K562 (cell line): Measurements from ENCODE around the gene CAPN13. TPM values are rescaled to one million over a fixed set of nuclear protein-coding genes. Genes with fewer than 3 reads are reported as not detected.

Experiments used
- ATAC-seq: fragments of 200-7000 bp; cut with Tn5 transposase; 3 replicates; pipeline ENCODE4 v1.9.1; 2020; ENCODE audit warnings: moderate library complexity
- BruUV-seq: library from RNA; stranded (reverse); fragments of 400-500 nt; replicated peaks from 2 replicates; lab custom pipeline; 2021; lab: Mats Ljungman, UMichigan
- CTCF ChIA-PET: fragments of 300-600 bp; formaldehyde crosslinking; extraction: SDS; loops from one replicate; lab custom pipeline; 2021; ENCODE audit warnings: low intra/inter-chr PET ratio; lab: Yijun Ruan, JAX
- POLR2A ChIA-PET: fragments of 300-600, 350-650 bp; sonication (Branson Sonifier 250); formaldehyde crosslinking; extraction: SDS; loops from one replicate; lab custom pipeline; 2021; ENCODE audit warnings: antibody characterized with exemption, inconsistent platforms; lab: Yijun Ruan, JAX
- DNase-seq, 4 experiments: peaks; one replicate each; pipeline versions ENCODE4 v3.0.0 to v3.0.0-alpha.2; 2011 to 2018; ENCODE audit warnings: low spot score in 3 of 4, mixed read lengths in 3 of 4; ENCODE audit errors: extremely low read depth in 1 of 4
- FAIRE-seq: peaks from 2 replicates; lab custom pipeline; 2011; peaks lifted over from hg19 to GRCh38; lab: Jason Lieb, UNC
- H2AFZ ChIP-seq: 2 replicates; pipeline ENCODE4 v1.6.0; 2011; ENCODE audit warnings: low read depth, low read length, control low read depth, inconsistent platforms
- H3K27ac ChIP-seq: fragments of 200-600 bp; 3 replicates; pipeline ENCODE4 v1.8.0; 2011; ENCODE audit warnings: low read depth, mild to moderate bottlenecking, control low read depth, inconsistent platforms, low read length, moderate library complexity, mixed read lengths; ENCODE audit errors: extremely low read depth
- H3K27me3 ChIP-seq, 2 experiments: fragments of 300-600 bp in 1 of 2; 2 replicates in 1 of 2; 3 replicates in 1 of 2; pipeline versions ENCODE4 v1.6.0 to v1.8.0; 2011; ENCODE audit warnings: inconsistent platforms in 2 of 2, low read length in 2 of 2, mild to moderate bottlenecking in 1 of 2, mixed read lengths in 1 of 2, moderate library complexity in 1 of 2; ENCODE audit not compliant: control insufficient read depth in 2 of 2, insufficient read depth in 2 of 2
- H3K36me3 ChIP-seq: fragments of 300-600 bp; 3 replicates; pipeline ENCODE4 v1.8.0; 2011; ENCODE audit warnings: mild to moderate bottlenecking, low read length, inconsistent platforms; ENCODE audit not compliant: control insufficient read depth, insufficient read depth
- H3K4me1 ChIP-seq, 2 experiments: fragments of 200-600 bp in 1 of 2; replicated peaks in 1 of 2; 2 replicates in 1 of 2; 3 replicates in 1 of 2; pipeline versions ENCODE4 v1.5.1 to v1.8.0; 2011; ENCODE audit warnings: inconsistent platforms in 2 of 2, low read length in 2 of 2, mild to moderate bottlenecking in 1 of 2, mixed read lengths in 1 of 2, moderate library complexity in 1 of 2; ENCODE audit not compliant: control insufficient read depth in 2 of 2, insufficient read depth in 2 of 2
- H3K4me2 ChIP-seq: 2 replicates; pipeline ENCODE4 v1.6.1; 2011; ENCODE audit warnings: low read length, control low read depth, inconsistent platforms, mixed read lengths; ENCODE audit not compliant: insufficient read depth
- H3K4me3 ChIP-seq: fragments of 200-600 bp; sonication (generic), shearing (Covaris generic); 2 replicates; pipeline ENCODE4 v1.5.1; 2016; ENCODE audit warnings: control low read depth, inconsistent platforms
- H3K79me2 ChIP-seq: fragments of 200-600 bp; 3 replicates; pipeline ENCODE4 v1.8.0; 2011; ENCODE audit warnings: low read length, inconsistent platforms; ENCODE audit not compliant: control insufficient read depth, insufficient read depth
- H3K9ac ChIP-seq, 2 experiments: 2 replicates each; pipeline versions ENCODE4 v1.6.0 to v1.6.1; 2011; ENCODE audit warnings: low read depth in 2 of 2, low read length in 2 of 2, control low read depth in 1 of 2, inconsistent platforms in 1 of 2, mild to moderate bottlenecking in 1 of 2, mixed read lengths in 1 of 2; ENCODE audit not compliant: insufficient read depth in 1 of 2
- H3K9me1 ChIP-seq: one replicate; pipeline ENCODE4 v1.6.0; 2011; ENCODE audit warnings: inconsistent platforms, mild to moderate bottlenecking, low read length, moderate library complexity; ENCODE audit not compliant: control insufficient read depth, insufficient read depth
- H3K9me3 ChIP-seq: replicated peaks from 2 replicates; pipeline ENCODE4 v1.5.1; 2011; ENCODE audit warnings: low read depth, low read length, inconsistent platforms; ENCODE audit not compliant: control insufficient read depth, insufficient read depth
- H4K20me1 ChIP-seq: replicated peaks from 2 replicates; pipeline ENCODE4 v1.6.1; 2011; ENCODE audit warnings: low read length, inconsistent platforms, mixed read lengths; ENCODE audit not compliant: control insufficient read depth, insufficient read depth
- WGBS: fragments of 100-300 bp; shearing (Covaris generic); methylation state at CpG from one replicate; pipeline ENCODE4 v1.1.6; 2016; ENCODE audit warnings: low coverage, mixed read lengths; ENCODE audit not compliant: insufficient coverage; ENCODE audit errors: missing lambda C conversion rate; 5-methylcytosine and 5-hydroxymethylcytosine counted together
- in situ Hi-C: fragments of 300-500 bp; cut with MboI; formaldehyde crosslinking; loops from 4 replicates; pipeline ENCODE4 v1.15.0; 2018; ENCODE audit warnings: inconsistent platforms, mixed read lengths
- intact Hi-C: fragments of 100-400 bp; cut with micrococcal nuclease; formaldehyde crosslinking; loops from 2 replicates; pipeline ENCODE4 v1.14.2; 2022
- polyA plus RNA-seq, 8 experiments: library from polyadenylated mRNA; depleted of rRNA in 4 of 8; stranded (reverse) in 5 of 8; unstranded in 3 of 8; fragments of >200 nt; fragmentation: Nextera tagmentation in 2 of 8; fragmentation: Illumina TruSeq in 1 of 8; extraction: Ambion mirVana in 2 of 8; extraction: Trizol in 1 of 8; gene quantifications; 2 replicates each; pipeline versions ENCODE4 v1.2.1 to v1.2.3, GENCODE V29; 2011 to 2014; ENCODE audit warnings: inconsistent platforms in 1 of 8, missing spikeins in 1 of 8
- total RNA-seq, 7 experiments: library from RNA; depleted of rRNA in 6 of 7; stranded (reverse); fragments of >200 nt in 6 of 7; fragmentation: Illumina TruSeq in 2 of 7; extraction: Trizol in 2 of 7; gene quantifications; 2 replicates each; pipeline versions ENCODE4 v1.2.1 to v1.2.3, GENCODE V29; 2011 to 2021; ENCODE audit warnings: low replicate concordance in 1 of 7
- TF ChIP-seq, protein P1 (sequence below): fragments of 250-450 bp; sonication (Bioruptor Pico); IDR thresholded peaks from 2 replicates; pipeline ENCODE4 v1.8.0; 2021; ENCODE audit warnings: moderate library complexity, mild to moderate bottlenecking, inconsistent platforms

CAPN13 gene
- total and polyA plus RNA-seq, 9 of the 15 experiments (the other 6 are each of a cell fraction or from before 2014, with no cell fraction given): not detected

GRCh38 chr2:30680121-30680520 lies 127.1 kb downstream of the CAPN13 start:
- no peak overlapping the region for H3K4me3 ChIP-seq
- no peak for FAIRE-seq

More at GRCh38 chr2:30680121-30680520, 127.1 kb downstream of the CAPN13 start:
- Histone ChIP-seq H3K9me1 (no peaks in the 10 kb centered on the region), H4K20me1 (no peaks in the 10 kb centered on the region), H3K4me1 (peaks cover 0 to 2% of the 10 kb centered on the region in 2 experiments; a peak in 1 of 5 replicates), H3K27me3 (peaks cover 14 to 55% of the 10 kb centered on the region in 2 experiments; a peak in 4 of 5 replicates), H3K36me3 (no peaks in the 10 kb centered on the region), H3K79me2 (no peaks in the 10 kb centered on the region), H3K4me2 (no peak overlapping the region), H3K9me3 (no peaks in the 10 kb centered on the region), H2AFZ (no peak overlapping the region), H3K27ac (no peak overlapping the region), H3K9ac (no peak overlapping the region)
- 0% methylated on average over 3 of the region's 3 CpGs for WGBS
- intact Hi-C loops: no loop called here
- POLR2A ChIA-PET: interaction anchor here (0.6 kb wide), 1 partner anchor 26 kb away, joined by 3 read pairs; no protein-coding TSS in a partner anchor
- TF ChIP-seq, protein P1, sequence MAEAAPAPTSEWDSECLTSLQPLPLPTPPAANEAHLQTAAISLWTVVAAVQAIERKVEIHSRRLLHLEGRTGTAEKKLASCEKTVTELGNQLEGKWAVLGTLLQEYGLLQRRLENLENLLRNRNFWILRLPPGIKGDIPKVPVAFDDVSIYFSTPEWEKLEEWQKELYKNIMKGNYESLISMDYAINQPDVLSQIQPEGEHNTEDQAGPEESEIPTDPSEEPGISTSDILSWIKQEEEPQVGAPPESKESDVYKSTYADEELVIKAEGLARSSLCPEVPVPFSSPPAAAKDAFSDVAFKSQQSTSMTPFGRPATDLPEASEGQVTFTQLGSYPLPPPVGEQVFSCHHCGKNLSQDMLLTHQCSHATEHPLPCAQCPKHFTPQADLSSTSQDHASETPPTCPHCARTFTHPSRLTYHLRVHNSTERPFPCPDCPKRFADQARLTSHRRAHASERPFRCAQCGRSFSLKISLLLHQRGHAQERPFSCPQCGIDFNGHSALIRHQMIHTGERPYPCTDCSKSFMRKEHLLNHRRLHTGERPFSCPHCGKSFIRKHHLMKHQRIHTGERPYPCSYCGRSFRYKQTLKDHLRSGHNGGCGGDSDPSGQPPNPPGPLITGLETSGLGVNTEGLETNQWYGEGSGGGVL: no peak
- BruUV-seq: no TSS peak
- no peak for ATAC-seq
- DNase-seq: no peak
- in situ Hi-C loops: no loop called here
- CTCF ChIA-PET: no interaction called here
